K562 (cell line): ENCODE results near the gene WASF3. TPM values are rescaled to one million over a fixed set of nuclear protein-coding genes. Genes with fewer than 3 reads are reported as not detected.

ENCODE experiments used
- BHLHE40 ChIP-seq: IDR thresholded peaks from 2 replicates; pipeline ENCODE4 v1.6.1; 2011; ENCODE audit warnings: low read length, improper control_type of control experiment
- BRD9 ChIP-seq: fragments of 450-650 bp; IDR thresholded peaks from 2 replicates; pipeline ENCODE4 v1.6.1; 2018; ENCODE audit warnings: low read depth; ENCODE audit not compliant: partially characterized antibody
- FOXJ2 ChIP-seq: fragments of 200-800 bp; sonication (Bioruptor generic); IDR thresholded peaks from 2 replicates; pipeline ENCODE4 v1.6.1; 2016; ENCODE audit warnings: missing genetic modification characterization, missing compliant biosample characterization
- HES1 ChIP-seq: fragments of 450-650 bp; IDR thresholded peaks from 2 replicates; pipeline ENCODE4 v1.6.1; 2016; ENCODE audit warnings: low read depth, mild to moderate bottlenecking, moderate library complexity
- REST ChIP-seq, 2 experiments: fragments of 450-650 bp; formaldehyde crosslinking in 1 of 2; IDR thresholded peaks; 2 replicates each; pipeline versions ENCODE4 v1.4.0 to v1.6.1; 2014 to 2020; ENCODE audit warnings: mild to moderate bottlenecking in 2 of 2, borderline replicate concordance in 1 of 2, low read depth in 1 of 2
- ZBTB1 ChIP-seq: sonication (generic); formaldehyde crosslinking; IDR thresholded peaks from 2 replicates; pipeline ENCODE4 v1.8.1; 2023; ENCODE audit warnings: missing genetic modification reagents, low read depth, mild to moderate bottlenecking, borderline replicate concordance
- ZC3H11A ChIP-seq: IDR thresholded peaks from 2 replicates; pipeline ENCODE4 v1.6.1; 2012; ENCODE audit warnings: low read depth, low read length, improper control_type of control experiment
- ZNF3 ChIP-seq: fragments of 250-450 bp; sonication (Bioruptor Pico); IDR thresholded peaks from 2 replicates; pipeline ENCODE4 v1.5.0; 2021; ENCODE audit warnings: mild to moderate bottlenecking, moderate library complexity
- ZNF407 ChIP-seq: fragments of 450-650 bp; IDR thresholded peaks from 2 replicates; pipeline ENCODE4 v1.6.1; 2016; ENCODE audit warnings: low read depth
- polyA plus RNA-seq, 8 experiments: library from polyadenylated mRNA; depleted of rRNA in 4 of 8; stranded (reverse) in 5 of 8; unstranded in 3 of 8; fragments of >200 nt; fragmentation: Nextera tagmentation in 2 of 8; fragmentation: Illumina TruSeq in 1 of 8; extraction: Ambion mirVana in 2 of 8; extraction: Trizol in 1 of 8; gene quantifications; 2 replicates each; pipeline versions ENCODE4 v1.2.1 to v1.2.3, GENCODE V29; 2011 to 2014; ENCODE audit warnings: inconsistent platforms in 1 of 8, missing spikeins in 1 of 8
- total RNA-seq, 7 experiments: library from RNA; depleted of rRNA in 6 of 7; stranded (reverse); fragments of >200 nt in 6 of 7; fragmentation: Illumina TruSeq in 2 of 7; extraction: Trizol in 2 of 7; gene quantifications; 2 replicates each; pipeline versions ENCODE4 v1.2.1 to v1.2.3, GENCODE V29; 2011 to 2021; ENCODE audit warnings: low replicate concordance in 1 of 7

Gene WASF3
- total and polyA plus RNA-seq, 9 of the 15 experiments (the other 6 are each of a cell fraction or from before 2014, with no cell fraction given) = 0.04 to 0.43 (median 0.11) TPM

- no peak for TF ChIP-seq ZNF407
- no peak for TF ChIP-seq BHLHE40
- no peak for TF ChIP-seq ZC3H11A
- no peak for TF ChIP-seq ZBTB1 (CRISPR knock-in tag)
- no peak for TF ChIP-seq HES1
- TF ChIP-seq BRD9 = no peak
- no peak for TF ChIP-seq REST (IDR thresholded peaks at IDR 0.05; ENCODE audit: borderline replicate concordance)
- TF ChIP-seq REST (CRISPR knock-in tag; IDR thresholded peaks at IDR 0.05; ENCODE audit: low read depth) = no peak
- no peak for TF ChIP-seq ZNF3
- no peak for TF ChIP-seq FOXJ2
These were observed 106.3 kb downstream of the WASF3 start (continued) for GRCh38 chr13:26663791-26664190.
